Hepatic stellate cell (primary cell): ENCODE results near the gene PACRGL.

ENCODE experiments used
- DNase-seq: peaks from one replicate; pipeline ENCODE4 v3.0.0; 2011; ENCODE audit warnings: low spot score

Gene PACRGL

GRCh38 chr4:20700007-20700761 is at the start of gene PACRGL:
PACRGL (plus strand) TSS chr4:20700458; CDS start chr4:20704482, 4,024 bp downstream.
- peak; percentile 78 for DNase-seq

DNA sequence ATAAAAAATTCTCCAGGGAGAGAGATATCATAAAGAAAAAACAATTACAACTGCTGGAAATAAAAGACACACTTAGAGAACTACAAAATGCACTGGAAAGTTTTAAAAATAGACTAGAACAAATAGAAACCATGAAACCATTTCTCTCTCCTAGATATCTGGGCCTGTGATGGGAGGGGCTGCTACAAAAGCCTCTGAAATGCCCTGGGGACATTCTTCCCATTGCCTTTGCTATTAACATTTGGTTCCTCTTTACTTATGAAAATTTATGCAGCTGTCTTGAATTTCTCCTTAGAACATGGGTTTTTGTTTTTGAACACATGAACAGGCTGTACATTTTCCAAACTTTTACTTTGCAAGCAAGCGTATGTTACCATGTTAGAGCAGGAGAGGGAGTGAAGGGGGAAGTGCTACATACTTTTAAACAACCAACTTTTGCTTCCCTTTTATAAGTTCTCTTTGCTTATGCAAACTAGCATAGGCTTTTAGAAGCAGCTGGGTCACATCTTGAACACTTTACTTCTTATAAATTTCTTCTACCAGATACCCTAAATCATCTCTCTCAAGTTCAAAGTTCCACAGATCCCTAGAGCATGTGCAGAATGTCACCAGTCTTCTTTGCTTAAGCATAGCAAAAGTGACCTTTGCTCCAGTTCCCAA is 47.9 kb upstream of the PACRGL start:
- DNase-seq = no peak

DNA sequence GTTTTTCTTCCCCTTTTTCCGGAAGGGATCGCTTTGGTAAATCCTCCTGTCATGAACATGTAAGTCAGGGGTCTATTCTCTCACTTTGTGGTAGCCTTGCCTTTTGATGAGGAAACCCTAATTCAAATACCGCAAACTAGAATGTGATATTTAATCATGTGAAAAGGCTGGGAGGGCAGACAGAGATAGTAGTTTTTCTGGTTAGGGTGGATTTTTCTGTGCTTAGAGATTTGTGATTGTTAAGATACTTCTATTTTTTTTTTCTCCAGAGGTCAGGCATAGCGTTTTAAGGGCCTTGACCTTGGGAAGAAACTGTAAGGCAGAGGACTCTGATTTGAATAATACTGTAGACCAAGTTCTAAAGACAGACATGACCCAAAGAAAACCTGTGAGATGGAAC is 41.8 kb upstream of the PACRGL start:
- DNase-seq = no peak

DNA sequence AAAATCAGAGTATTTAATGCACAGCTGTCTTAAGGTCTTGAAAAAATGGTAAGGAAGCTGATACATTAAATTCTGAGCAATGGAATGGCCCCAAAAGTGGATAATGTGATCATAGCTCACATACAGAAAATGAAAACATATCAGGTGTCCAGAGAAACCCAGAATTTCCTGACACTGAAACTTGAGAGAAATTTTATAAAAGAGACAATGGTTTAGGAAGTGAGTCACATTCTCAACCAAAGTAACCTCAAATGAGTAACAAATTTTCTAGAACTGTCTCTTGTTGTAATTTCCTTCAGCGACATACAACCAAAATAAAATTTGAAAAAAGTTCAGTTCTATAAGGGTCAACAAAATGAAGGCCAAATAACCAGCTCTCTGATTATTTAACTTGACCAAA is 37.4 kb upstream of the PACRGL start:
- DNase-seq = no peak

DNA sequence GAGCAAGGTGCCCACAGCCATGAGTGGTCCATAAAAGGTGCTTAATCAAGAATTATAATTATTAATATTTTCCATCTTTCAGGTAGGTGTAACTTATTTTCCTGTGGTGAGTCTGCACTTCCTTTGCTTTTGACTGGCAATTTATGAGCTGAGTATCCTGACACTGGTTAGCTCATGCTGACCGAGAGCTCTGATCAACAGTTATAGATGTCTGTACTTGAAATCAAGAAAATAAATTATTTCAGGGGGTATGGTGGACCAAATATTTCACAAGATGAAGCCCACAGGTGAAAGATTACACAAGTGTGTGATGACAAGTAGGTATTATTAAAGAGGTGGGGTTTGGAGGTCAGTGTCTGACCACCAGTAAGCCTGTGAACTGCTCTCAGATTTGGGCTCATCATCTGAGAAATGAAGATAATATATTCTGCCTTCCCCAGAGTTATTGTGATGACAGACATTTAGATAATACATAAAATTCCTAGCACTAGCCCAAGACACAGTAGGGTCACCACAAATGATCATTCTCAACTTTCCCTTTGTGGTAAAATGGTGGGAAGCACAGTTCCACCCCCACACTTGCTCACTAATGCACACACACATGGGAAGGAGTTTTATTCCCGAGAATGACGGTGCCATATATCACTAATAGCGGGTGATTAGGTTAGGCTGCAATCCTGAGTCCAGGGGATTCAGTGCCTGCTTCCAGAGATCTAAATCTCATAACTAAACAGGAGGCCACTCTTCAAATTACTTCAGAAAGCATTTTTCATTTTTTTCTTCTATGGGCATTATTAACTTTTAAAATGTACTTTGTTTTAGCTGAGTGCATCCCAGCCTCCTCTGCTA is 34.0 kb upstream of the PACRGL start:
- DNase-seq = no peak

DNA sequence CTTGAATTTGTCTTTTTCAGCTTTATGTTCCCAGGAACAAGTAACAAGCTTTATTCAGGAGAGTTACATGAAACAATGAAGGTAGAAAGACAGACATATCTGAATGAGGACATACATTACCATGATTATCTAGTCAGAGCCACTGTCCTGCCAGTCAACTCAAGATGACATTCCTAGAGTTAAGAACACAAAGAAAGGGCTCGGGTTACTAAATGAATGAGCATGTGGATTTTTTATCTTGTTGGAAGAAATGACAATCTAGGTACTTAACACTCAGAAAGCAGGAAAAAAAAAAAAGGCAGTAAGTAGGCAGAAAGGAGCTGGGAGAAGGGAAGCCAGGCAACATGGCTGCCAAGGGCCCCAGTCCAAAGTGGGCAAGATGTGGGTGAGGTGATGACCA is 28.0 kb upstream of the PACRGL start:
- no peak for DNase-seq

DNA sequence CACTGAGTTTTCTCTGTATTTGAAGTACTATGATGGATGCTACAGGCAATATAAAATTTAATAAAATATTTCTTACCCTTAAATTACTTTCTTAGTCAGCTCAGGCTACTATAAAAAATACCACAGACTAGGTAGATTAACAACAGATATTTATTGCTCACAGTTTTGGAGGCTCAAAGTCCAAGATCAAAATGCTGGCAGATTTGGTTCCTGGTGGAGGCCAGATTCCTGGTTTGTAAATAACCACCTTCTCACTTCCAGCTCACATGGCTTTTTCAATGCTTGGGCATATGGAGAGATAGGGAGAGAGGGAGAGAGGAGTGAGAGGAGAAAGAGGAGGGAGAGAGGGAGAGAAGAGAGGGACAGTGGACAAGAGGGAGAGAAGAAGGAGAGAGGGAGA is 24.5 kb upstream of the PACRGL start:
- DNase-seq = no peak

DNA sequence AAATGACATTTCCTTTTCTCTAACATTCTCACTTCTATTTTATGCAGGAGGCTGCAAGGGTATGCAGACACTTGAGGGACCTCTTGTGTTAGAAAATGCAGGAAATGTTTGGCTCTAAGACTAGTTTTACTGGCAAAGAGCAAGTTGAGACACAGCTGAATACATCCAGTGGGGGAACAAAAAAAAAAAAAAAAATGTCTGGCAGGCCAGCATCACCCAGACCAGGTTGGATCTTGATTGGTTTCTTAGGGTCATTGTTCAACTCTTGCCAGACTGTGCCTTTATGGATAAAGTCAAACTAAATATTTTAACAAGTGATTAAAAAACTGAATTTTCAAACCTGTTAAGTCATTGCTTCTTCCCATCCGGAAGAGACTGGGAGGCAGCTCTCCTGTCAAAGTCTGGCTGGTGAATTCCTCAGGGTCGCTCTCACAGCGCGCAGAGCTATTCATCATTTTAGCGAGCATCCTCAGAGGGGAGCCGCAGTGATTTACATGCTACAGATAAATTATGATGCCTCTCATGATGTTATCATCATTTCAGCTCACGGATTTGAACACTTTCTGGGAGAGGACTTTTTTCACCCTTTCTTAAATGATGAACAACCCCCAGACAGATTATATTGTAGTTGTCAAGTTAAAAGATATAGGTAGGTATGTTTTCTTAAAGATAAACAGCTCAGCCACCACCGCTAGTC is 23.6 kb upstream of the PACRGL start:
- DNase-seq = no peak

- no peak for DNase-seq
These were observed 21.9 kb upstream of the PACRGL start for GRCh38 chr4:20678400-20678799.

- no peak for DNase-seq
These were observed 20.3 kb upstream of the PACRGL start for GRCh38 chr4:20679951-20680350.

DNA sequence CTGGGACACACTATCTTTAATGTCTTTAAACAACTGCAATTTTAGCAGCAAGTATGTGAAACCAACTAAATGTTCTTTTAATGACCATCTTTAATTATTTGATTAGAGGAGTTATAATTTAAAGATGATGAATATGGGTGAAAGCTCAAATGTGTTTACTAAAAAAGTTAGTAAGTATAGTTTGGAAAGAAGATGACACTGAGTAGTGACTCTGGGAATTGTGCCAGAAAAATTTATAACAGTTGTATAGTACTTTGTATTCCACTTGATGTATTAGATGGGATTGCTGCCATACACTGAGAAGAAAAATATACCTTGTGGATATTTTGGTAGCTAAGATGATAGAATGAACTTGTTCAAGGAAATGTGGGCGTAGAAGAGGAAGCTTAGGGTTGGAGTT is 19.5 kb upstream of the PACRGL start:
- no peak for DNase-seq

DNA sequence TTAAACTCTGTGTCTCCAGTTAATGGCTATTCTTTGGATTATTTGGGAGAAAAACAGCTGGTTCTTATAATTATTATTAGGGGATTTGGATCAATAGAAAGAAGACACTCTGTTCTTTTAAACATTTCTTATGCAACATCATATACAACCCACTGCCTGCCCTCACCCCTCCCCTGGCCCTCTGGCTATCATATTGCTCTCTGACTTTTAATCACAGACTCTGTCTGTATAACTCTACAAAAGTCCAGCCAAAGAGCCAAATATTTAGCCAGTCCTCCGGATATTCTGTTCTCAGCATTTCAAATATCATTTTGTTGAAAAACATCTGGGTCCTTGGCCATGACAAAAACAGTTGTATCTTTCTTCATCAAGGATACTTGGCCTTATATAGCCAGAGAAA is 19.0 kb upstream of the PACRGL start:
- DNase-seq = no peak

- no peak for DNase-seq
These were observed 17.4 kb upstream of the PACRGL start for GRCh38 chr4:20682853-20683252.

GRCh38 chr4:20683766-20684165 is 16.5 kb upstream of the PACRGL start:
- DNase-seq = no peak

DNA sequence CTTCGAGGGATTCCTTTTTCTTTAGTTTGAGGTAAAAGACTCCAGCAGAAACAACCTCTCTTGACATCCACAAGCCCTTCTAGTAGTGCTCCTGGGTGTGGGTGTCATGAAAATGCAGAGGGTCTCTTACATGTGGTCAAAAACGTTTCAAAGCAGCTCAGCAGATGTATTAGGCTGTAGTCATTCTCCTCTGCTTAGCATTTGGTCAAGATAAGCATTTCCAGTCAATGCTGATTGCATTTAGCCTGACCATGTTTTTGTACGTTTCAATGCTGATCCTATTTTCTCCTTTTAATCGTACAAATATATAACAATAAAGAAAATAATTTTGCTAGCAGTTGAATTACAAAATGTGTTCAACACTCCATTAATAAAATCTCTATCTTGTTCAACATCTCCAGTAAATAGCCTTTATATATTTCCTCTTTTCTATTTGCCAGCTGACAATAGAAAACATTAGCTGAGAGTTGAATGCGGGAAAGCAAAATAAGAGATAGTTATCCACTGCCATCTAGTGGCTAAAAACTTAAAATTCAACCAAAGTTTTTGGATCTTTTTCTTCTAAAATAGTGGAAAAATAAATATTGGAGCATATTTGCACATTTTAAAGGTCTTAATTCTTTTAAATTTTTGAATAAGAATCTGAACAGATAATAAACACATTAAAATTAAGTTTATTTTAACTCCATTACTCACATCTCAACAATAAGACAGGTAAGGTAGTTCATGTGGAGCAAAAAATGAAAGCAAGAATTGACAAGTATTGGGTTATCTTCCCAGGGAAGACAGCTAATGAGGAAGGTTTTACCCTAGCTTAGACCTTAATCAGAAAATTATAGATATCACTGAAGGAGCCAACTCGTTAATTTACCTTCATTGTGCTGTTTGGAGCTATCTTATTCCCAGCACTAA is 15.2 kb upstream of the PACRGL start:
- peak; percentile 9 for DNase-seq

DNA sequence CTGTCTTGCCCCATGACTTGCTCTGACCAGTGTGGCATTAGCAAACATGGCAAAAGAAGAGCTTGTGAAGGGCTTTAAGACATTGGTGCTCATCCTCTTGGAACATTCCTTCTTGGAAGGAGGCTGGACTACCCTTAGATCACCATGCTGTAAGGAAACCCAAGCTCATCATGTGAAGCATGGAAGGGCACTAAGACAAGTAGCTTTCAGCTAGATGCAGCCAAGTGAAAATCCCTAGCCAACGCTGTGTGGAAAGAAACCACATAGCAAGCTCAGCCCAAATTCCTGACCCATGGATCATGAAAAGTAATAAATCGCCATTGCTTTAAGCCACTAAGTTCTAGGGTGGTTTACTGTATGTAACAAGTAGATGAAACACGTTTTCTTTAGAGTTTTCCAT is 12.4 kb upstream of the PACRGL start:
- peak; percentile 4 for DNase-seq

DNA sequence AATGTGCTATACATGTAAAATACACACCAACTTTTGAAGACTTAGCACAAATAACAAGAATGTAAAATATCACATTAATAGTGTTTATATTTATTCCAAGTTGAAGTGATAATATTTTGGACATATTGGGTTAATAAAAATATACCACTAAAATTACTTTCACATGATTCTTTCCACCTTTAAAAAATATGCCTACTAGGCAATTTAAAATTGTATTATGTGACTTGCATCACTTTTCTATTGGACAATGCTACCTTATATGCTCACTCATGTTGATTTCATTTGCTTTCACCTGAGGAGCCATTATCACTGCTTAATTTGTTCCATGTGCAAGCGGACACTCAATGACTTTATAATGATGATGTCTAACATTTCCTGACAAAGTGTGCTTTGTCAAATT is 3.4 kb upstream of the PACRGL start:
- DNase-seq = no peak

DNA sequence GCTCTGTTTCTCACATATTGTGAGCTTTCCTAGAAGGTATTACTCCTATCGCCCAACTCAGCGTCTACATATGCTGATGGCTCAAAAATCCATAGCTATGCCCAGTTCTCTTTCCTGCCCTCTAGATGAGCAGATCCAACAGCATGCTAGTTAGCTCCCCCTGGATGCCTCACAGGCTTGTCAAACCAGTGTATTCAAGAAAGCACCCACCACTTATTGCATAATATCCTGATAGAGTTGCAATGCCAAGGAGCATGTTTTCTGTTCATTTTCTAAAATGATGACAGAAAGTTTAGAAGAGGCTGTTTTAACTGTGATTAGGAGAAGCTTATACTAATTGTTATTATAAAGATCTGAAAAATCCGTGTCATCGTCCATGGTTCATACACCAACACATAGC is 1.9 kb upstream of the PACRGL start:
- DNase-seq = no peak

DNA sequence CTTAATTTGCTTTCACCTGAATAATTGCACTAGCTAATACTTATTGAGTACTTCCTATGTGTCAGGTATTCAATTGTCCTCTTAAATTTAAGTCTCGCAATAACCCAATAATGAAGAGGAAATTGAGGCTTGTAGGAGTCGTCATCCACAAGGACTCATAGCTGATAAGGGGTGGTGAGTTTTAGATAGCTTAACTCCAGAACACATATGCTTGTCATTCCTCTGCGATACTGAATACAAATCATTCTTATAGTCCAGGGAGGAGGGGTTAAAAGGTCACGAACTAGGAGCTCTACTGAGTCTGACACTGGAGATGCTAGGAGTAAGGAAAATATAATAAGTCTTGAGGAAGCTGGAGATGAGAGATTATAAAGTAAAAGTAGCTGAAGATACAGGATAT is 1.4 kb upstream of the PACRGL start:
- DNase-seq = no peak

GRCh38 chr4:20711335-20711734 is 11.1 kb downstream of the PACRGL start:
- DNase-seq = no peak

DNA sequence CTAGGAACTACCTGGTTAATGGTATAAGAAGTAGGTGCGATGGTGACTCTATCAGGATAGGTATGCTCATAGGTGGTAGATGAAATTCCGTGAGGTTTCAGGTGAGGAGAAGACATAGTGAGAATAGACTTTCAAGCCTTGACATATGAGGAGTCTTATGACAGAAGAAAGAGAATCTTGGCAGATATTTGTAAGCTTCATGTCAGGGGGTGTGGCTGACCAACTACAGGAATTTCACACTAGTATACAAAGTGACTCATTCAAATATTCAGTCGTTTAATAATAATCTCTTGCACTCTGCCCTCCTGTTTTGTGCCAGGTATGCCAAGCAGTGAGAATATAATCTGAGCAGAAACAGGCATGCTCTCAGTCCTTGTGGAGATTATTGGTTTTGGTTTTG is 22.8 kb downstream of the PACRGL start:
- DNase-seq = no peak
